IMR-90 (cell line): ENCODE measurements around the gene CPED1. TPM values are rescaled to one million over a fixed set of nuclear protein-coding genes. Genes with fewer than 3 reads are reported as not detected.

Source experiments
- ATAC-seq: fragments of 200-7000 bp; cut with Tn5 transposase; 2 replicates; pipeline ENCODE4 v1.9.1; 2020; ENCODE audit warnings: low read depth, mild to moderate bottlenecking, moderate library complexity
- BruUV-seq: library from RNA; stranded (reverse); fragments of 400-500 nt; replicated peaks from 2 replicates; lab custom pipeline; 2021; lab: Mats Ljungman, UMichigan
- CTCF ChIA-PET: fragments of 300-600 bp; formaldehyde crosslinking; extraction: SDS; loops from one replicate; lab custom pipeline; 2021; ENCODE audit warnings: antibody characterized with exemption; lab: Yijun Ruan, JAX
- POLR2A ChIA-PET: fragments of 300-600 bp; sonication (Branson Sonifier 250); formaldehyde crosslinking; loops from one replicate; lab custom pipeline; 2022; ENCODE audit warnings: antibody characterized with exemption; ENCODE audit not compliant: unreplicated experiment; lab: Charles Lee
- DNase-seq: peaks from one replicate; pipeline ENCODE4 v3.0.0; 2013
- H2AFZ ChIP-seq: replicated peaks from 2 replicates; pipeline ENCODE3; 2013; ENCODE audit warnings: low read length, mild to moderate bottlenecking; ENCODE audit not compliant: poor library complexity
- H2AK5ac ChIP-seq: 2 replicates; pipeline ENCODE4 v1.6.1; 2013; ENCODE audit warnings: low read depth, low read length, inconsistent platforms
- H2AK9ac ChIP-seq: replicated peaks from 2 replicates; pipeline ENCODE3; 2013; ENCODE audit warnings: mild to moderate bottlenecking, low read depth, low read length, moderate library complexity; ENCODE audit not compliant: poor library complexity
- H2BK120ac ChIP-seq: 2 replicates; pipeline ENCODE4 v1.6.1; 2013; ENCODE audit warnings: low read depth, low read length, inconsistent platforms
- H2BK15ac ChIP-seq: 3 replicates; pipeline ENCODE4 v1.6.1; 2013; ENCODE audit warnings: low read depth, low read length, inconsistent platforms
- H2BK20ac ChIP-seq: 2 replicates; pipeline ENCODE4 v1.6.1; 2013; ENCODE audit warnings: low read depth, mild to moderate bottlenecking, inconsistent platforms, low read length, moderate library complexity
- H2BK5ac ChIP-seq: 2 replicates; pipeline ENCODE4 v1.6.1; 2013; ENCODE audit warnings: mild to moderate bottlenecking, low read depth, low read length, inconsistent platforms; ENCODE audit not compliant: poor library complexity, severe bottlenecking
- H3K14ac ChIP-seq: replicated peaks from 2 replicates; pipeline ENCODE4 v1.6.1; 2013; ENCODE audit warnings: low read depth, low read length, inconsistent platforms
- H3K18ac ChIP-seq: 2 replicates; pipeline ENCODE4 v1.6.1; 2013; ENCODE audit warnings: low read depth, low read length, control low read depth
- H3K23ac ChIP-seq: 2 replicates; pipeline ENCODE4 v1.6.1; 2013; ENCODE audit warnings: low read depth, low read length, inconsistent platforms
- H3K27ac ChIP-seq: 2 replicates; pipeline ENCODE4 v1.5.1; 2013; ENCODE audit warnings: mild to moderate bottlenecking, control low read depth, low read length; ENCODE audit not compliant: insufficient read depth
- H3K27me3 ChIP-seq: 2 replicates; pipeline ENCODE4 v1.6.1; 2013; ENCODE audit warnings: low read length; ENCODE audit not compliant: control insufficient read depth, insufficient read depth
- H3K36me3 ChIP-seq: 2 replicates; pipeline ENCODE4 v1.6.1; 2013; ENCODE audit warnings: low read length, mixed read lengths; ENCODE audit not compliant: control insufficient read depth, insufficient read depth
- H3K4ac ChIP-seq: 2 replicates; pipeline ENCODE4 v1.6.1; 2013; ENCODE audit warnings: low read depth, low read length, inconsistent platforms
- H3K4me1 ChIP-seq: 2 replicates; pipeline ENCODE4 v1.6.1; 2013; ENCODE audit warnings: low read length, mixed read lengths; ENCODE audit not compliant: control insufficient read depth, insufficient read depth
- H3K4me2 ChIP-seq: 2 replicates; pipeline ENCODE4 v1.6.1; 2013; ENCODE audit warnings: low read depth, mild to moderate bottlenecking, control low read depth, low read length, moderate library complexity
- H3K4me3 ChIP-seq: 2 replicates; pipeline ENCODE4 v1.5.1; 2013; ENCODE audit warnings: low read depth, mild to moderate bottlenecking, control low read depth, low read length, moderate library complexity; ENCODE audit not compliant: insufficient read depth
- H3K56ac ChIP-seq: 2 replicates; pipeline ENCODE4 v1.6.1; 2013; ENCODE audit warnings: low read length, inconsistent platforms; ENCODE audit not compliant: insufficient read depth; ENCODE audit errors: extremely low read depth
- H3K79me1 ChIP-seq, 2 experiments: 2 replicates each; pipeline ENCODE4 v1.6.1; 2013; ENCODE audit warnings: low read length in 2 of 2, inconsistent platforms in 1 of 2, low read depth in 1 of 2
- H3K9ac ChIP-seq: 2 replicates; pipeline ENCODE4 v1.6.1; 2013; ENCODE audit warnings: low read depth, low read length, control low read depth
- H3K9me1 ChIP-seq: 2 replicates; pipeline ENCODE4 v1.6.1; 2013; ENCODE audit warnings: low read length, inconsistent platforms; ENCODE audit not compliant: insufficient read depth
- H3K9me3 ChIP-seq: 2 replicates; pipeline ENCODE4 v1.6.1; 2013; ENCODE audit warnings: low read length; ENCODE audit not compliant: control insufficient read depth, insufficient read depth
- H4K20me1 ChIP-seq: 2 replicates; pipeline ENCODE4 v1.6.1; 2013; ENCODE audit warnings: low read length, inconsistent platforms; ENCODE audit not compliant: insufficient read depth
- H4K5ac ChIP-seq: 2 replicates; pipeline ENCODE4 v1.6.1; 2013; ENCODE audit warnings: mild to moderate bottlenecking, low read depth, low read length, control low read depth
- H4K8ac ChIP-seq, 2 experiments: 2 replicates each; pipeline ENCODE4 v1.6.1; 2013; ENCODE audit warnings: low read depth in 2 of 2, low read length in 2 of 2, control low read depth in 1 of 2, inconsistent platforms in 1 of 2
- H4K91ac ChIP-seq: 2 replicates; pipeline ENCODE4 v1.6.1; 2013; ENCODE audit warnings: low read depth, low read length, inconsistent platforms; ENCODE audit not compliant: insufficient read depth
- CEBPB ChIP-seq: IDR thresholded peaks from 2 replicates; pipeline ENCODE4 v1.6.1; 2012; ENCODE audit warnings: low read depth, low read length, improper control_type of control experiment
- ELK1 ChIP-seq: fragments of 150-350 bp; IDR thresholded peaks from 2 replicates; pipeline ENCODE4 v1.6.1; 2016; ENCODE audit warnings: low read depth, mild to moderate bottlenecking, low read length, moderate library complexity, borderline replicate concordance
- FOS ChIP-seq: fragments of 150-350 bp; IDR thresholded peaks from 2 replicates; pipeline ENCODE4 v1.6.1; 2016; ENCODE audit warnings: low read depth, low read length
- MXI1 ChIP-seq: IDR thresholded peaks from 2 replicates; pipeline ENCODE4 v1.6.1; 2012; ENCODE audit warnings: low read depth, mild to moderate bottlenecking, low read length, moderate library complexity, borderline replicate concordance
- NFE2L2 ChIP-seq: fragments of 150-350 bp; IDR thresholded peaks from 2 replicates; pipeline ENCODE4 v1.6.1; 2016; ENCODE audit warnings: low read depth, mild to moderate bottlenecking, low read length
- RAD21 ChIP-seq: IDR thresholded peaks from 2 replicates; pipeline ENCODE4 v1.6.1; 2012; ENCODE audit warnings: low read length, improper control_type of control experiment
- SMC3 ChIP-seq: fragments of 150-350 bp; IDR thresholded peaks from 2 replicates; pipeline ENCODE4 v1.6.1; 2016; ENCODE audit warnings: low read depth, mild to moderate bottlenecking, antibody characterized with exemption, low read length, moderate library complexity
- USF2 ChIP-seq: fragments of 150-350 bp; IDR thresholded peaks from 2 replicates; pipeline ENCODE4 v1.6.1; 2017; ENCODE audit warnings: mild to moderate bottlenecking, antibody characterized with exemption, low read length, low read depth
- WGBS, 2 experiments: methylation state at CpG; one replicate each; pipeline versions ENCODE4 v1.1.5 to v1.1.7; 2013; ENCODE audit warnings: missing lambda C conversion rate in 2 of 2; ENCODE audit not compliant: insufficient read length in 1 of 2; ENCODE audit errors: extremely low coverage in 2 of 2; 5-methylcytosine and 5-hydroxymethylcytosine counted together
- dilution Hi-C: fragments of 300-500 bp; cut with HindIII; formaldehyde crosslinking; loops from one replicate; pipeline ENCODE4 v1.14.3; 2018; ENCODE audit warnings: low sequenced_read_pairs; ENCODE audit not compliant: unreplicated experiment
- in situ Hi-C: fragments of 300-500 bp; cut with MboI; formaldehyde crosslinking; loops from 3 replicates; pipeline ENCODE4 v1.14.3; 2019; ENCODE audit warnings: low sequenced_read_pairs, inconsistent platforms, mixed read lengths
- intact Hi-C: fragments of 100-400 bp; cut with micrococcal nuclease; formaldehyde crosslinking; loops from 2 replicates; pipeline ENCODE4 v1.10.0; 2022
- polyA plus RNA-seq, 3 experiments: library from polyadenylated mRNA; depleted of rRNA; stranded (reverse); fragments of >200 nt; gene quantifications; 2 replicates each; pipeline ENCODE4 v1.2.3, GENCODE V29; 2012; ENCODE audit warnings: low replicate concordance in 1 of 3
- total RNA-seq: library from RNA; depleted of rRNA; stranded (reverse); fragments of >200 nt; gene quantifications from 2 replicates; pipeline ENCODE4 v1.2.3, GENCODE V29; 2012

CPED1 gene
- total and polyA plus RNA-seq, 2 of the 4 experiments (the other 2 are of a cell fraction), result 31.2 to 96.8 TPM

- POLR2A ChIA-PET, result no interaction called here
- in situ Hi-C loops, result no loop called here
These were observed 28.5 kb downstream of the CPED1 start for GRCh38 chr7:121016966-121017365.

More at GRCh38 chr7:121016966-121017365, 28.5 kb downstream of the CPED1 start:
- no peaks in the 10 kb centered on the region for H3K9me3 ChIP-seq
- H2BK15ac ChIP-seq, result peak overlapping the region; percentile 35; the same call in 1 of the 3 replicates
- peak overlapping the region; percentile 75 for H3K4me2 ChIP-seq
- peak overlapping the region; percentile 29; the same call in 1 of the 2 replicates for H2AK5ac ChIP-seq
- CTCF ChIA-PET, result interaction anchor here (0.5 to 1.2 kb wide), 5 partner anchors 15 to 111 kb away, joined by 3 to 4 read pairs (median 4); no protein-coding TSS in a partner anchor
- no peaks in the 10 kb centered on the region for H3K27me3 ChIP-seq
- H3K4me3 ChIP-seq, result no peak overlapping the region
- DNase-seq (peak; percentile 87), ATAC-seq (peak; percentile 72)
- H3K9ac ChIP-seq, result no peak overlapping the region
- peaks cover 2% of the 10 kb centered on the region; the same call in 1 of the 2 replicates for H3K36me3 ChIP-seq
- BruUV-seq, result no TSS peak
- H3K79me1 ChIP-seq, result peaks cover 5 to 53% of the 10 kb centered on the region in 2 experiments
- peak overlapping the region; percentile 41; the same call in 1 of the 2 replicates for H3K27ac ChIP-seq
- peaks cover 10% of the 10 kb centered on the region for H3K4me1 ChIP-seq
- H2BK120ac ChIP-seq, result peak overlapping the region; percentile 67; the same call in 1 of the 2 replicates
- peak overlapping the region; percentile 61 for H2BK5ac ChIP-seq
- peak overlapping the region; percentile 75 for H3K18ac ChIP-seq
- peak overlapping the region; percentile 41; the same call in 1 of the 2 replicates for H3K23ac ChIP-seq
- H4K20me1 ChIP-seq, result peaks cover 3% of the 10 kb centered on the region; the same call in 1 of the 2 replicates
- H3K9me1 ChIP-seq, result peaks cover 10% of the 10 kb centered on the region
- WGBS, 2 experiments, result no CpG with 5 or more reads among the region's 2 CpGs
- H2AK9ac ChIP-seq, result no peak overlapping the region
- peak overlapping the region; percentile 40; the same call in 1 of the 2 replicates for H4K5ac ChIP-seq
- H3K56ac ChIP-seq, result no peak overlapping the region
- peak overlapping the region; percentile 18; the same call in 1 of the 2 replicates for H2BK20ac ChIP-seq
- 0 out of 2 replicates have a peak overlapping the region, but pooled peaks have one; percentile 12 for H4K91ac ChIP-seq
- H3K4ac ChIP-seq, result peak overlapping the region; percentile 77
- intact Hi-C loops, result loop anchor here (2.0 kb wide), 1 partner anchor 14 kb away; no protein-coding TSS in a partner anchor
- peak overlapping the region in 1 of 2 experiments; percentile 39; a peak in 1 of 4 replicates for H4K8ac ChIP-seq
- no peak overlapping the region for H2AFZ ChIP-seq
- no peak for TF ChIP-seq ELK1
- TF ChIP-seq SMC3, result no peak
- no peak for TF ChIP-seq NFE2L2
- TF ChIP-seq USF2, result peak; percentile 4; the same call in 1 of the 2 replicates
- peak; percentile 66; the same call in 1 of the 2 replicates for TF ChIP-seq CEBPB
- TF ChIP-seq FOS, result peak; percentile 60
- TF ChIP-seq RAD21, result no peak
- TF ChIP-seq MXI1, result no peak
- dilution Hi-C loops, result no loop called here
- 0 out of 2 replicates have a peak overlapping the region, but pooled peaks have one; percentile 15 for H3K14ac ChIP-seq
